Trophoblast cell (in vitro differentiated cells and primary cell): ENCODE data around the gene MOV10.

Experiments used
- DNase-seq, 2 donors: peaks; one replicate each; pipeline ENCODE4 v3.0.0-alpha.2; 2016
- H2AFZ ChIP-seq: 2 replicates; pipeline ENCODE4 v1.6.1; 2013; ENCODE audit warnings: low read length, moderate library complexity, mild to moderate bottlenecking; ENCODE audit not compliant: insufficient read depth, poor library complexity
- H2AK5ac ChIP-seq: 2 replicates; pipeline ENCODE4 v1.6.1; 2013; ENCODE audit warnings: mild to moderate bottlenecking, low read length
- H2BK120ac ChIP-seq: 2 replicates; pipeline ENCODE4 v1.6.1; 2013; ENCODE audit warnings: low read length, mild to moderate bottlenecking, moderate library complexity; ENCODE audit not compliant: insufficient read depth, poor library complexity
- H2BK12ac ChIP-seq: 2 replicates; pipeline ENCODE4 v1.6.1; 2013; ENCODE audit warnings: mild to moderate bottlenecking, low read length, moderate library complexity
- H2BK5ac ChIP-seq: 2 replicates; pipeline ENCODE4 v1.6.1; 2013; ENCODE audit warnings: low read length, low read depth, moderate library complexity, mild to moderate bottlenecking; ENCODE audit not compliant: poor library complexity
- H3K14ac ChIP-seq: 2 replicates; pipeline ENCODE4 v1.6.1; 2013; ENCODE audit warnings: mild to moderate bottlenecking, low read length
- H3K18ac ChIP-seq: 2 replicates; pipeline ENCODE4 v1.6.1; 2013; ENCODE audit warnings: mild to moderate bottlenecking, low read length
- H3K23ac ChIP-seq: 2 replicates; pipeline ENCODE4 v1.6.1; 2013; ENCODE audit warnings: low read length
- H3K27ac ChIP-seq: 2 replicates; pipeline ENCODE4 v1.5.1; 2013; ENCODE audit warnings: low read depth, mild to moderate bottlenecking, inconsistent platforms, low read length, moderate library complexity
- H3K27me3 ChIP-seq: 2 replicates; pipeline ENCODE4 v1.6.1; 2013; ENCODE audit warnings: inconsistent platforms, mild to moderate bottlenecking, low read length, moderate library complexity; ENCODE audit not compliant: insufficient read depth
- H3K36me3 ChIP-seq, 2 experiments: 1 replicate in 1 of 2; 2 replicates in 1 of 2; pipeline ENCODE4 v1.6.1; 2013; ENCODE audit warnings: low read length in 2 of 2, mild to moderate bottlenecking in 2 of 2, moderate library complexity in 1 of 2; ENCODE audit not compliant: insufficient read depth in 2 of 2, control insufficient read depth in 1 of 2
- H3K4ac ChIP-seq: 2 replicates; pipeline ENCODE4 v1.6.1; 2013; ENCODE audit warnings: low read depth, mild to moderate bottlenecking, low read length, moderate library complexity
- H3K4me1 ChIP-seq, 2 experiments: 1 replicate in 1 of 2; 2 replicates in 1 of 2; pipeline ENCODE4 v1.6.1; 2013; ENCODE audit warnings: low read length in 2 of 2, mild to moderate bottlenecking in 2 of 2, moderate library complexity in 1 of 2; ENCODE audit not compliant: insufficient read depth in 2 of 2, control insufficient read depth in 1 of 2
- H3K4me2 ChIP-seq: 2 replicates; pipeline ENCODE4 v1.6.1; 2013; ENCODE audit warnings: inconsistent platforms, mild to moderate bottlenecking, low read length, moderate library complexity
- H3K4me3 ChIP-seq: 2 replicates; pipeline ENCODE4 v1.5.1; 2013; ENCODE audit warnings: mild to moderate bottlenecking, low read depth, low read length, inconsistent platforms
- H3K79me1 ChIP-seq: one replicate; pipeline ENCODE4 v1.6.1; 2013; ENCODE audit warnings: low read length
- H3K79me2 ChIP-seq: 2 replicates; pipeline ENCODE4 v1.6.1; 2013; ENCODE audit warnings: low read length, mild to moderate bottlenecking; ENCODE audit not compliant: control insufficient read depth, insufficient read depth, poor library complexity
- H3K9ac ChIP-seq: 2 replicates; pipeline ENCODE4 v1.6.1; 2013; ENCODE audit warnings: mild to moderate bottlenecking, low read length
- H3K9me3 ChIP-seq: 2 replicates; pipeline ENCODE4 v1.6.1; 2013; ENCODE audit warnings: low read depth, mild to moderate bottlenecking, control low read depth, inconsistent platforms, low read length; ENCODE audit not compliant: insufficient read depth
- H4K12ac ChIP-seq: 2 replicates; pipeline ENCODE4 v1.6.1; 2013; ENCODE audit warnings: low read depth, mild to moderate bottlenecking, low read length, moderate library complexity
- H4K8ac ChIP-seq: 2 replicates; pipeline ENCODE4 v1.6.1; 2013; ENCODE audit warnings: low read depth, mild to moderate bottlenecking, low read length, moderate library complexity
- H4K91ac ChIP-seq: one replicate; pipeline ENCODE4 v1.6.1; 2013; ENCODE audit warnings: low read depth, mild to moderate bottlenecking, low read length, moderate library complexity
- WGBS: extraction: QIAGEN DNeasy Blood & Tissue Kit; methylation state at CpG from one replicate; pipeline ENCODE4 v1.1.7; 2013; ENCODE audit warnings: missing lambda C conversion rate; ENCODE audit not compliant: insufficient read length, insufficient coverage; ENCODE audit errors: extremely low coverage; 5-methylcytosine and 5-hydroxymethylcytosine counted together

Gene MOV10

DNA sequence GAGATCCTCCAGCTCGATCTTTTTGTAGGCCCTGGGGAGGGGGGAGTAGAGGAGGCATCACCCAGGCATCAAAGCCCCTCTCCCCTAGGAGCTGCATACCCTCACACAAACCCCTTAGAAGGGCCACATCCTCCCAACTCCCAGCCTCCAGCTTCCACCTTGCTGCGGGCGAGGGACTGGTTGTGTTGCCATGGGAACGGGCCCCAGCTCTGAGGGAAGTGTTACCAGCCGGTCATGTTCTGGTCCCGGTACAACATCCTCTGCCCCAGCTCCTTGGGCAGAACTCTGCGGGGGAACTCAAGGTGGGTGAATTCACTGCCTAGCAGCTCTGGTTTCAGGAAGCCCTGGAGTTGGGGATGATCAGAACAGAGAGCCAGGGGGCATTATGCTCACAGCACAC is 36.6 kb downstream of the MOV10 start:
- Histone ChIP-seq H3K79me2 (peaks cover 6% of the 10 kb centered on the region), H3K79me1 (peaks cover 12% of the 10 kb centered on the region), H3K23ac (no peak overlapping the region), H3K9ac (no peak overlapping the region), H2BK5ac (no peak overlapping the region), H3K36me3 (no peaks in the 10 kb centered on the region), H3K18ac (no peak overlapping the region), H3K4me1 (peaks cover 12 to 22% of the 10 kb centered on the region in 2 experiments), H3K14ac (no peak overlapping the region), H3K27ac (no peak overlapping the region), H3K4ac (no peak overlapping the region), H2BK12ac (no peak overlapping the region), H2AK5ac (no peak overlapping the region), H3K9me3 (no peaks in the 10 kb centered on the region), H4K8ac (no peak overlapping the region), H4K12ac (no peak overlapping the region), H2AFZ (no peak overlapping the region), H3K27me3 (no peaks in the 10 kb centered on the region), H4K91ac (no peak overlapping the region), H2BK120ac (no peak overlapping the region), H3K4me2 (no peak overlapping the region), H3K4me3 (no peak overlapping the region)
- DNase-seq, result no peak
- no CpG with 5 or more reads among the region's 7 CpGs for WGBS

DNA sequence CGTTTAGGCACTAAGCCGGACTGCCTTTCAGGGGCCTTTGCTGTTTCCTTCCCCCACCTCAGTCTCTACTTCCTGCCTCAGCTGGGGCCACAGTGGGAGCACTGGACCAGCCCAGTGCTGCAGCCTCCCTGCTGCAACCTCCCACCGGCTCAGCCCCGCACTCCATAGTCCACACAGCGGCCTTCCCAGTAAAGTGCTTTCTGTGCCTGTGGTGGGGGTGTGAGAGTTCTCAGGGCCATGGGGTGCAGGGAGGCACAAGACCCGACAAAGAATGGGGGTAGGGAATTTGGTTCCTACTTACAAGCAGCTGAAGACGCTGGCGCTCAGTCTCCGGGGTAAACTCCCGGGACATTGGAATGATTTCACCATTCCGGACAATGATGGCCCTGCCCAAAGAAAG is 37.2 kb downstream of the MOV10 start:
- H4K91ac ChIP-seq, result no peak overlapping the region
- DNase-seq, result no peak
- H3K4me3 ChIP-seq, result no peak overlapping the region
- peaks cover 12 to 22% of the 10 kb centered on the region in 2 experiments for H3K4me1 ChIP-seq
- H3K18ac ChIP-seq, result no peak overlapping the region
- H2BK120ac ChIP-seq, result no peak overlapping the region
- H3K4me2 ChIP-seq, result no peak overlapping the region
- H4K12ac ChIP-seq, result no peak overlapping the region
- H2AFZ ChIP-seq, result no peak overlapping the region
- peaks cover 8% of the 10 kb centered on the region for H3K79me1 ChIP-seq
- H2BK12ac ChIP-seq, result no peak overlapping the region
- H3K79me2 ChIP-seq, result peaks cover 2% of the 10 kb centered on the region
- H3K4ac ChIP-seq, result no peak overlapping the region
- H3K14ac ChIP-seq, result no peak overlapping the region
- H3K27ac ChIP-seq, result no peak overlapping the region
- H2BK5ac ChIP-seq, result no peak overlapping the region
- H3K36me3 ChIP-seq, result no peaks in the 10 kb centered on the region
- H3K27me3 ChIP-seq, result no peaks in the 10 kb centered on the region
- WGBS, result no CpG with 5 or more reads among the region's 11 CpGs
- no peak overlapping the region for H3K9ac ChIP-seq
- H2AK5ac ChIP-seq, result no peak overlapping the region
- H4K8ac ChIP-seq, result no peak overlapping the region
- no peaks in the 10 kb centered on the region for H3K9me3 ChIP-seq
- H3K23ac ChIP-seq, result no peak overlapping the region

- peaks cover 4% of the 10 kb centered on the region for H3K79me1 ChIP-seq
- no CpG with 5 or more reads among the region's 7 CpGs for WGBS
- no peak for DNase-seq
- no peak overlapping the region for H3K27ac ChIP-seq
- H2BK12ac ChIP-seq, result no peak overlapping the region
- no peaks in the 10 kb centered on the region for H3K9me3 ChIP-seq
- H3K4me1 ChIP-seq, result peaks cover 12 to 22% of the 10 kb centered on the region in 2 experiments
- no peak overlapping the region for H4K12ac ChIP-seq
- H2BK5ac ChIP-seq, result no peak overlapping the region
- no peak overlapping the region for H3K9ac ChIP-seq
- no peak overlapping the region for H4K8ac ChIP-seq
- H3K14ac ChIP-seq, result no peak overlapping the region
- no peak overlapping the region for H3K23ac ChIP-seq
- H3K36me3 ChIP-seq, result no peaks in the 10 kb centered on the region
- no peaks in the 10 kb centered on the region for H3K27me3 ChIP-seq
- no peak overlapping the region for H4K91ac ChIP-seq
- no peak overlapping the region for H2BK120ac ChIP-seq
- no peak overlapping the region for H3K4ac ChIP-seq
- H2AFZ ChIP-seq, result no peak overlapping the region
- no peaks in the 10 kb centered on the region for H3K79me2 ChIP-seq
- H3K4me2 ChIP-seq, result no peak overlapping the region
- H3K4me3 ChIP-seq, result no peak overlapping the region
- no peak overlapping the region for H3K18ac ChIP-seq
- no peak overlapping the region for H2AK5ac ChIP-seq
Observed at GRCh38 chr1:112712191-112712590, 37.7 kb downstream of the MOV10 start.

- H3K14ac ChIP-seq, result no peak overlapping the region
- no peak overlapping the region for H3K4me2 ChIP-seq
- no peaks in the 10 kb centered on the region for H3K36me3 ChIP-seq
- H3K4ac ChIP-seq, result no peak overlapping the region
- no peak overlapping the region for H2BK5ac ChIP-seq
- no peak overlapping the region for H3K23ac ChIP-seq
- no peaks in the 10 kb centered on the region for H3K79me2 ChIP-seq
- H2AK5ac ChIP-seq, result no peak overlapping the region
- H3K79me1 ChIP-seq, result no peaks in the 10 kb centered on the region
- H3K4me1 ChIP-seq, result peaks cover 8 to 19% of the 10 kb centered on the region in 2 experiments
- H3K18ac ChIP-seq, result no peak overlapping the region
- no peaks in the 10 kb centered on the region for H3K9me3 ChIP-seq
- WGBS, result no CpG with 5 or more reads among the region's 9 CpGs
- no peak overlapping the region for H3K4me3 ChIP-seq
- no peak overlapping the region for H2BK12ac ChIP-seq
- no peak overlapping the region for H3K9ac ChIP-seq
- H4K91ac ChIP-seq, result no peak overlapping the region
- H2BK120ac ChIP-seq, result no peak overlapping the region
- no peaks in the 10 kb centered on the region for H3K27me3 ChIP-seq
- no peak overlapping the region for H2AFZ ChIP-seq
- no peak overlapping the region for H4K12ac ChIP-seq
- no peak overlapping the region for H4K8ac ChIP-seq
- H3K27ac ChIP-seq, result no peak overlapping the region
- no peak for DNase-seq
Observed at GRCh38 chr1:112712701-112713128, 38.3 kb downstream of the MOV10 start.
